BLaER1 treated with 17β-estradiol and CSF1 and Interleukin-3, amounts not matched to agents 10 nM and 100 nM (cell line): ENCODE data around the gene NPR3.
A peak's percentile ranks its signal among the peaks of the same experiment; 100 is the strongest.

Experiments
- H3K27ac ChIP-seq, 11 experiments: shearing (Covaris generic); formaldehyde crosslinking; 2 replicates each; pipeline ENCODE4 v1.8.1; 2022
- H3K27me3 ChIP-seq, 11 experiments: shearing (Covaris generic); formaldehyde crosslinking; 2 replicates each; pipeline ENCODE4 v1.8.1; 2022
- H3K36me3 ChIP-seq, 11 experiments: shearing (Covaris generic); formaldehyde crosslinking; 2 replicates each; pipeline ENCODE4 v1.8.1; 2022
- H3K4me1 ChIP-seq, 10 experiments: shearing (Covaris generic); formaldehyde crosslinking; 2 replicates each; pipeline ENCODE4 v1.8.1; 2022
- H3K4me2 ChIP-seq, 11 experiments: shearing (Covaris generic); formaldehyde crosslinking; 2 replicates each; pipeline ENCODE4 v1.8.1; 2022
- H3K4me3 ChIP-seq, 10 experiments: shearing (Covaris generic); formaldehyde crosslinking; 2 replicates each; pipeline ENCODE4 v1.8.1; 2022
- H3K9ac ChIP-seq, 11 experiments: shearing (Covaris generic); formaldehyde crosslinking; 2 replicates each; pipeline ENCODE4 v1.8.1; 2022
- H3K9me3 ChIP-seq, 11 experiments: shearing (Covaris generic); formaldehyde crosslinking; replicated peaks in 1 of 11; 2 replicates each; pipeline ENCODE4 v1.8.1; 2022
- H4K20me1 ChIP-seq, 11 experiments: shearing (Covaris generic); formaldehyde crosslinking; 2 replicates each; pipeline ENCODE4 v1.8.1; 2022
- Cebpa-rat ChIP-seq, 11 experiments: shearing (Covaris generic); IDR thresholded peaks; 2 replicates each; pipeline ENCODE4 v1.8.1; 2022

The NPR3 gene

GRCh38 chr5:32709750-32710549 is 1.2 kb upstream of the NPR3 start:
- Histone ChIP-seq H3K4me3 (peak overlapping the region; percentile 49 to 65 (median 58)), H3K27me3 (peaks cover 57 to 67% (median 66%) of the 10 kb centered on the region in 11 experiments), H3K4me1 (peaks cover 0 to 10% (median 2%) of the 10 kb centered on the region in 10 experiments; a peak in 5 of 20 replicates), H3K27ac (no peak overlapping the region), H3K4me2 (peak overlapping the region; percentile 73 to 90 (median 80)), H3K36me3 (no peaks in the 10 kb centered on the region), H4K20me1 (no peaks in the 10 kb centered on the region), H3K9me3 (peaks cover 42 to 55% (median 52%) of the 10 kb centered on the region in 11 experiments), H3K9ac (peak overlapping the region in 4 of 11 experiments; percentile 28 to 36 (median 28); a peak in 2 of 22 replicates)
- no peak for TF ChIP-seq Cebpa-rat (IDR thresholded peaks at IDR 0.05)

- Histone ChIP-seq H3K27ac (no peak overlapping the region), H4K20me1 (no peaks in the 10 kb centered on the region), H3K4me1 (peaks cover 0 to 10% (median 2%) of the 10 kb centered on the region in 10 experiments; a peak in 5 of 20 replicates), H3K27me3 (peaks cover 57 to 77% (median 69%) of the 10 kb centered on the region in 11 experiments), H3K9me3 (peaks cover 32 to 48% (median 44%) of the 10 kb centered on the region in 11 experiments), H3K36me3 (no peaks in the 10 kb centered on the region), H3K9ac (no peak overlapping the region), H3K4me3 (no peak overlapping the region), H3K4me2 (no peak overlapping the region)
- no peak for TF ChIP-seq Cebpa-rat (IDR thresholded peaks at IDR 0.05)
Observed at GRCh38 chr5:32711362-32711680, 200 bp downstream of the NPR3 start.

- peaks cover 57 to 77% (median 69%) of the 10 kb centered on the region in 11 experiments for H3K27me3 ChIP-seq
Observed at GRCh38 chr5:32711681-32712480, 760 bp downstream of the NPR3 start.

GRCh38 chr5:32712481-32713360 is 1.6 kb downstream of the NPR3 start:
- Histone ChIP-seq H3K4me3 (peak overlapping the region in 2 of 10 experiments; percentile 14 to 19; a peak in 2 of 20 replicates), H3K4me1 (peaks cover 0 to 10% (median 2%) of the 10 kb centered on the region in 10 experiments; a peak in 5 of 20 replicates), H3K9ac (no peak overlapping the region), H3K9me3 (peaks cover 37 to 52% (median 46%) of the 10 kb centered on the region in 11 experiments), H3K27ac (no peak overlapping the region), H3K4me2 (no peak overlapping the region), H4K20me1 (no peaks in the 10 kb centered on the region), H3K36me3 (no peaks in the 10 kb centered on the region), H3K27me3 (peaks cover 57 to 77% (median 69%) of the 10 kb centered on the region in 11 experiments)
- TF ChIP-seq Cebpa-rat (IDR thresholded peaks at IDR 0.05), result no peak

More at GRCh38 chr5:32711681-32712480, 760 bp downstream of the NPR3 start:
- Histone ChIP-seq H3K36me3 (no peaks in the 10 kb centered on the region), H3K27ac (no peak overlapping the region), H3K4me3 (peak overlapping the region in 2 of 10 experiments; percentile 14 to 19; a peak in 2 of 20 replicates), H4K20me1 (no peaks in the 10 kb centered on the region), H3K9ac (no peak overlapping the region), H3K4me1 (peaks cover 0 to 10% (median 2%) of the 10 kb centered on the region in 10 experiments; a peak in 5 of 20 replicates), H3K4me2 (no peak overlapping the region), H3K9me3 (peaks cover 32 to 48% (median 44%) of the 10 kb centered on the region in 11 experiments)
- TF ChIP-seq Cebpa-rat (IDR thresholded peaks at IDR 0.05), result no peak

DNA sequence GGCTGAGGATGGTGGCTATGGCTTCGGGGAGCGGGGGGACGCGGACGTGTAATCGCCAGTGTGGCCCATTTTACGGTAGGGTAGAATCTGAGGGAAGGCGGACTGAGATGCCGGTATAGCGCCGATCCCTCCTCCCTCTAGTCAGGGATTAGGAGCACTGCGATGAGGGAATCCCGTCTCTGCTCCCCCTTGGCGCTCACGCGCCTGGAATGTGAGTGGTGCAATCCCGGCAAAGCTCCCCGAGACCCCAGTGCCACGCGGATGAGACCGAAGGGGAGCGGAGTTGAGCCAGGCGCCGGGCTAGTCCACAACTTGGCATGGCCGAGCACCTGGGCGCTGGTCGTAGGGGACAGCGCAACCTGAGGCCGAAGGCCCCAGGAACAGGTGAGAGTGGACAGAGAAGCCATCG is 2.2 kb downstream of the NPR3 start:
- Histone ChIP-seq H3K9ac (no peak overlapping the region), H3K9me3 (peaks cover 42 to 56% (median 51%) of the 10 kb centered on the region in 11 experiments), H3K4me3 (no peak overlapping the region), H3K4me2 (no peak overlapping the region), H4K20me1 (no peaks in the 10 kb centered on the region), H3K36me3 (no peaks in the 10 kb centered on the region), H3K27me3 (peaks cover 57 to 76% (median 69%) of the 10 kb centered on the region in 11 experiments), H3K27ac (no peak overlapping the region), H3K4me1 (peaks cover 0 to 10% (median 2%) of the 10 kb centered on the region in 10 experiments; a peak in 5 of 20 replicates)
- no peak for TF ChIP-seq Cebpa-rat (IDR thresholded peaks at IDR 0.05)

DNA sequence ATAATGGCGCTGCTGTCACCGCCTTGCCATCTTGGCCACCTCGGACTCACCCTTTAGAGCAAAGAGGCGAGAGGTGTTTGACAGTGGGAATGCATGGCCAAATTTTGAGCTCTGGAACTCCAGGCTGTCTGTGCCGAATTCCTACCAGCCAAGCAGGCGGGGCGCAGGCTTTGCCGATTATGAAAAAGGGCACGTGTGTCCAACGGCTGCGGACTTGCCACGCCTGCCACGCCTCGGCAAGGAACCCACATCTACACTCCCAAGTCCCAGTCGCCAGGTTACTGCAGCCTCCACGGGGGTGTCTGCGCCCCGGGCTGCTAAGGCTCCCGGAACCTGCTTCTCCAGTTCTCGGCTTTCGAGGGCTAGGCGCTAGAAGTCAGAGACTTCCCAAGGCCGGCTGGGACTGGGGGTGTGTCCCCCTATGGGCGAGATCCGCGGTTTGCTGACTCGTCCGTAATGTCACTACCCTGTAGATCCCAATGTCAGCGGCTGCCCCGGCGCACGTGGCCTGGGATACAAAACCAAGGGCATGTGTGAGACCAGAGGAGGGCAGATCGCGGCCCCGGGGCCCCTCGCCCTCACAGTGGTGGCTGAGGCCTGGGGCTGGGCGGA is 2.8 kb downstream of the NPR3 start:
- no peak overlapping the region for H3K4me3 ChIP-seq
- peaks cover 54 to 71% (median 64%) of the 10 kb centered on the region in 11 experiments for H3K27me3 ChIP-seq
- H3K4me1 ChIP-seq, result peaks cover 0 to 10% (median 2%) of the 10 kb centered on the region in 10 experiments; a peak in 5 of 20 replicates
- peaks cover 45 to 58% (median 52%) of the 10 kb centered on the region in 11 experiments for H3K9me3 ChIP-seq
- TF ChIP-seq Cebpa-rat (IDR thresholded peaks at IDR 0.05), result no peak
- no peaks in the 10 kb centered on the region for H3K36me3 ChIP-seq
- H3K27ac ChIP-seq, result no peak overlapping the region
- H3K4me2 ChIP-seq, result no peak overlapping the region
- H4K20me1 ChIP-seq, result no peaks in the 10 kb centered on the region
- H3K9ac ChIP-seq, result no peak overlapping the region

GRCh38 chr5:32714836-32715235 is 3.7 kb downstream of the NPR3 start:
- Histone ChIP-seq H3K27me3 (peaks cover 44 to 62% (median 54%) of the 10 kb centered on the region in 11 experiments), H3K9me3 (peaks cover 51 to 66% (median 57%) of the 10 kb centered on the region in 11 experiments), H3K36me3 (no peaks in the 10 kb centered on the region), H3K4me3 (no peak overlapping the region), H3K9ac (no peak overlapping the region), H3K4me2 (no peak overlapping the region), H3K4me1 (peaks cover 0 to 9% (median 2%) of the 10 kb centered on the region in 10 experiments; a peak in 5 of 20 replicates), H4K20me1 (no peaks in the 10 kb centered on the region), H3K27ac (no peak overlapping the region)
- no peak for TF ChIP-seq Cebpa-rat (IDR thresholded peaks at IDR 0.05)

DNA sequence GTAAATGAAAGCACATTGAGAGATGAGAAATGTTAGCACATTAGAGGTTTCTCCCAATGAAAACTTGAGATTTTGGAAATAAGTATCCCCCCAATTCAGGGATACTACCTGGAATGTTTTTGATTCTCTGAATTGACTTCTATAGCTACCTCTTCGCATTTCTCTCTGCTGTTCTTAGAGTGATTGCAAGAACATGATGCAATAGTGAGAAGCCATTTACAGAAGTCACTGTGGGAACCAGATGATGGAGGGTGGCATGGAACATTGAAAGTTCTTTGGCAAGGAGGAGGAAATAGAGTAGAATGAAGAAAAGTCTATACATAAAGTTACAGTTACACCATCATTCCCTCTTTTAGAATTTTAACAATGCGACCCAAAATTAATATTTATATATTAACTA is 9.2 kb downstream of the NPR3 start:
- H3K9ac ChIP-seq, result no peak overlapping the region
- H3K36me3 ChIP-seq, result no peaks in the 10 kb centered on the region
- H3K4me1 ChIP-seq, result peaks cover under 1 to 4% (median 2%) of the 10 kb centered on the region in 10 experiments; a peak in 15 of 20 replicates
- no peak overlapping the region for H3K4me3 ChIP-seq
- H3K4me2 ChIP-seq, result no peak overlapping the region
- peaks cover 0 to 8% (median under 1%) of the 10 kb centered on the region in 11 experiments; a peak in 6 of 22 replicates for H3K27me3 ChIP-seq
- H3K9me3 ChIP-seq, result peaks cover 11 to 28% (median 16%) of the 10 kb centered on the region in 11 experiments; a peak in 20 of 22 replicates
- H3K27ac ChIP-seq, result no peak overlapping the region
- no peaks in the 10 kb centered on the region for H4K20me1 ChIP-seq
- TF ChIP-seq Cebpa-rat (IDR thresholded peaks at IDR 0.05), result peak in 1 of 11 experiments; percentile 38; a peak in 3 of 22 replicates
